Mesenchymal stem cell (in vitro differentiated cells and primary cell): ENCODE measurements around the gene FAT3.

ENCODE experiments used
- DNase-seq: peaks from one replicate; pipeline ENCODE4 v3.0.0-alpha.2; 2013
- H2AFZ ChIP-seq: one replicate; pipeline ENCODE4 v1.6.1; 2013; ENCODE audit warnings: low read depth, mild to moderate bottlenecking, control low read depth, inconsistent platforms, low read length, moderate library complexity
- H2AK5ac ChIP-seq: 2 replicates; pipeline ENCODE4 v1.6.1; 2013; ENCODE audit warnings: low read length, moderate library complexity, mild to moderate bottlenecking, inconsistent platforms; ENCODE audit not compliant: severe bottlenecking
- H2BK120ac ChIP-seq: one replicate; pipeline ENCODE4 v1.6.1; 2013; ENCODE audit warnings: low read depth, mild to moderate bottlenecking, inconsistent platforms, low read length, moderate library complexity
- H2BK12ac ChIP-seq, 2 experiments: one replicate each; pipeline ENCODE4 v1.6.1; 2013; ENCODE audit warnings: inconsistent platforms in 2 of 2, low read length in 2 of 2, mild to moderate bottlenecking in 2 of 2, moderate library complexity in 2 of 2, control low read depth in 1 of 2
- H2BK15ac ChIP-seq: one replicate; pipeline ENCODE4 v1.6.1; 2013; ENCODE audit warnings: mild to moderate bottlenecking, low read depth, inconsistent platforms; ENCODE audit not compliant: poor library complexity, severe bottlenecking
- H2BK5ac ChIP-seq: 2 replicates; pipeline ENCODE4 v1.6.1; 2013; ENCODE audit warnings: low read depth, mild to moderate bottlenecking, low read length, control low read depth, inconsistent platforms; ENCODE audit not compliant: poor library complexity, severe bottlenecking
- H3K14ac ChIP-seq, 2 experiments: one replicate each; pipeline ENCODE4 v1.6.1; 2013; ENCODE audit warnings: inconsistent platforms in 2 of 2, low read length in 2 of 2, control low read depth in 1 of 2, mild to moderate bottlenecking in 1 of 2, moderate library complexity in 1 of 2
- H3K18ac ChIP-seq, 2 experiments: one replicate each; pipeline ENCODE4 v1.6.1; 2013; ENCODE audit warnings: inconsistent platforms in 2 of 2, low read length in 2 of 2, control low read depth in 1 of 2, low read depth in 1 of 2, mild to moderate bottlenecking in 1 of 2
- H3K23ac ChIP-seq, 2 experiments: one replicate each; pipeline ENCODE4 v1.6.1; 2013; ENCODE audit warnings: inconsistent platforms in 2 of 2, low read length in 2 of 2, mild to moderate bottlenecking in 2 of 2, moderate library complexity in 2 of 2, control low read depth in 1 of 2
- H3K27ac ChIP-seq: 2 replicates; pipeline ENCODE4 v1.5.1; 2013; ENCODE audit warnings: mild to moderate bottlenecking, moderate library complexity, low read length, control low read depth, inconsistent platforms; ENCODE audit not compliant: poor library complexity, severe bottlenecking
- H3K27me3 ChIP-seq, 2 experiments: 2 replicates each; pipeline versions ENCODE4 v1.6.1 to v1.7.0; 2013; ENCODE audit warnings: low read length in 2 of 2, mild to moderate bottlenecking in 2 of 2, moderate library complexity in 2 of 2, control low read depth in 1 of 2, inconsistent platforms in 1 of 2; ENCODE audit not compliant: control insufficient read depth in 1 of 2, insufficient read depth in 1 of 2
- H3K36me3 ChIP-seq, 2 experiments: 2 replicates each; pipeline versions ENCODE4 v1.6.1 to v1.7.0; 2013; ENCODE audit warnings: low read length in 2 of 2, control low read depth in 1 of 2, inconsistent platforms in 1 of 2, low read depth in 1 of 2, mild to moderate bottlenecking in 1 of 2; ENCODE audit not compliant: insufficient read depth in 2 of 2, control insufficient read depth in 1 of 2
- H3K4ac ChIP-seq, 2 experiments: one replicate each; pipeline ENCODE4 v1.6.1; 2013; ENCODE audit warnings: inconsistent platforms in 2 of 2, low read length in 2 of 2, mild to moderate bottlenecking in 2 of 2, moderate library complexity in 2 of 2, control low read depth in 1 of 2, low read depth in 1 of 2
- H3K4me1 ChIP-seq: 2 replicates; pipeline ENCODE4 v1.6.1; 2013; ENCODE audit warnings: low read depth, low read length, control low read depth; ENCODE audit not compliant: control insufficient read depth, insufficient read depth
- H3K4me2 ChIP-seq: 2 replicates; pipeline ENCODE4 v1.6.1; 2013; ENCODE audit warnings: low read length, mild to moderate bottlenecking, inconsistent platforms; ENCODE audit not compliant: poor library complexity, severe bottlenecking
- H3K4me3 ChIP-seq, 2 experiments: 2 replicates each; pipeline versions ENCODE4 v1.5.1 to v1.7.0; 2013; ENCODE audit warnings: low read length in 2 of 2, mild to moderate bottlenecking in 2 of 2, control low read depth in 1 of 2, low read depth in 1 of 2; ENCODE audit not compliant: insufficient read depth in 1 of 2
- H3K79me1 ChIP-seq: replicated peaks from 2 replicates; pipeline ENCODE4 v1.6.1; 2013; ENCODE audit warnings: mild to moderate bottlenecking, control low read depth, low read length, inconsistent platforms; ENCODE audit not compliant: poor library complexity, severe bottlenecking
- H3K9ac ChIP-seq: 2 replicates; pipeline ENCODE4 v1.7.0; 2013; ENCODE audit warnings: mild to moderate bottlenecking, low read length, moderate library complexity
- H3K9me3 ChIP-seq: 2 replicates; pipeline ENCODE4 v1.7.0; 2013; ENCODE audit warnings: mild to moderate bottlenecking, low read length; ENCODE audit not compliant: control insufficient read depth
- H4K8ac ChIP-seq: one replicate; pipeline ENCODE4 v1.6.1; 2013; ENCODE audit warnings: inconsistent platforms, mild to moderate bottlenecking, low read length, moderate library complexity
- H4K91ac ChIP-seq: one replicate; pipeline ENCODE4 v1.6.1; 2013; ENCODE audit warnings: mild to moderate bottlenecking, low read length, inconsistent platforms
- WGBS: methylation state at CpG from one replicate; pipeline ENCODE4 v1.1.7; 2013; ENCODE audit warnings: mixed read lengths; 5-methylcytosine and 5-hydroxymethylcytosine counted together

FAT3 gene

GRCh38 chr11:92264350-92264749, 39.7 kb downstream of the FAT3 start:
- Histone ChIP-seq H3K18ac (no peak overlapping the region), H2BK120ac (no peak overlapping the region), H3K27me3 (no peaks in the 10 kb centered on the region), H2BK15ac (no peak overlapping the region), H2AFZ (no peak overlapping the region), H3K36me3 (no peaks in the 10 kb centered on the region), H3K79me1 (no peaks in the 10 kb centered on the region), H3K9me3 (no peaks in the 10 kb centered on the region), H3K4me3 (no peak overlapping the region), H3K4ac (no peak overlapping the region), H3K4me1 (peaks cover 2% of the 10 kb centered on the region), H3K4me2 (no peak overlapping the region), H4K91ac (no peak overlapping the region), H4K8ac (no peak overlapping the region), H3K23ac (no peak overlapping the region), H2AK5ac (no peak overlapping the region), H3K27ac (no peak overlapping the region), H3K9ac (no peak overlapping the region), H3K14ac (no peak overlapping the region), H2BK5ac (no peak overlapping the region), H2BK12ac (no peak overlapping the region)
- 76% methylated on average over 1 of the region's 2 CpGs for WGBS
- DNase-seq: no peak

GRCh38 chr11:92266806-92267205, 42.2 kb downstream of the FAT3 start:
- 65% methylated on average over 3 of the region's 4 CpGs for WGBS
- Histone ChIP-seq H3K4me1 (peaks cover 3% of the 10 kb centered on the region), H3K9ac (no peak overlapping the region)

GRCh38 chr11:92267278-92267677, 42.7 kb downstream of the FAT3 start:
- no peak overlapping the region for H3K23ac ChIP-seq
- no peak overlapping the region for H3K27ac ChIP-seq
- H3K27me3 ChIP-seq: no peaks in the 10 kb centered on the region
- no peak overlapping the region for H3K14ac ChIP-seq
- H3K18ac ChIP-seq: no peak overlapping the region
- no peaks in the 10 kb centered on the region for H3K9me3 ChIP-seq
- no peaks in the 10 kb centered on the region for H3K79me1 ChIP-seq
- no peak for DNase-seq
- H4K8ac ChIP-seq: no peak overlapping the region
- H2BK120ac ChIP-seq: no peak overlapping the region
- H2BK15ac ChIP-seq: no peak overlapping the region
- peaks cover 3% of the 10 kb centered on the region for H3K4me1 ChIP-seq
- H3K4me2 ChIP-seq: no peak overlapping the region
- no peak overlapping the region for H3K4me3 ChIP-seq
- H3K9ac ChIP-seq: no peak overlapping the region
- H2BK5ac ChIP-seq: no peak overlapping the region
- H2BK12ac ChIP-seq: no peak overlapping the region
- H4K91ac ChIP-seq: no peak overlapping the region
- H3K36me3 ChIP-seq: no peaks in the 10 kb centered on the region
- 92% methylated on average over 2 of the region's 2 CpGs for WGBS
- no peak overlapping the region for H3K4ac ChIP-seq
- H2AFZ ChIP-seq: no peak overlapping the region
- H2AK5ac ChIP-seq: no peak overlapping the region

More at GRCh38 chr11:92266806-92267205, 42.2 kb downstream of the FAT3 start:
- Histone ChIP-seq H2BK15ac (no peak overlapping the region), H2AFZ (no peak overlapping the region), H3K4me2 (no peak overlapping the region), H3K27me3 (no peaks in the 10 kb centered on the region), H3K14ac (no peak overlapping the region), H3K36me3 (no peaks in the 10 kb centered on the region), H3K9me3 (no peaks in the 10 kb centered on the region), H3K18ac (no peak overlapping the region), H3K4me3 (no peak overlapping the region), H2BK12ac (no peak overlapping the region), H3K23ac (no peak overlapping the region), H2AK5ac (peak overlapping the region; percentile 64), H2BK120ac (no peak overlapping the region), H3K27ac (no peak overlapping the region), H2BK5ac (no peak overlapping the region), H3K79me1 (no peaks in the 10 kb centered on the region), H4K8ac (no peak overlapping the region), H3K4ac (no peak overlapping the region), H4K91ac (no peak overlapping the region)
- DNase-seq: no peak

- Histone ChIP-seq H4K91ac (no peak overlapping the region), H3K9me3 (no peaks in the 10 kb centered on the region), H3K79me1 (no peaks in the 10 kb centered on the region), H2BK5ac (peak overlapping the region; percentile 48), H2BK12ac (peak overlapping the region in 1 of 2 experiments; percentile 31), H3K4me1 (peaks cover 3% of the 10 kb centered on the region), H2BK120ac (no peak overlapping the region), H3K14ac (no peak overlapping the region), H4K8ac (no peak overlapping the region), H2AK5ac (peak overlapping the region; percentile 96), H3K4me2 (no peak overlapping the region), H3K9ac (no peak overlapping the region), H2BK15ac (no peak overlapping the region), H3K4me3 (no peak overlapping the region), H3K36me3 (no peaks in the 10 kb centered on the region), H3K18ac (no peak overlapping the region), H3K4ac (no peak overlapping the region), H2AFZ (no peak overlapping the region), H3K23ac (no peak overlapping the region), H3K27me3 (no peaks in the 10 kb centered on the region), H3K27ac (peak overlapping the region; percentile 96)
- DNase-seq: no peak
These were observed 43.4 kb downstream of the FAT3 start for GRCh38 chr11:92267968-92268367.
